CD4-positive, alpha-beta memory T cell (primary cell): ENCODE data around the gene ITIH1. TPM values are rescaled to one million over a fixed set of nuclear protein-coding genes. Genes with fewer than 3 reads are reported as not detected.

Experiments
- CTCF ChIA-PET: fragments of 350-600 bp; sonication (Branson Sonifier 250); formaldehyde crosslinking; loops from one replicate; lab custom pipeline; 2021; ENCODE audit warnings: inconsistent platforms; ENCODE audit not compliant: partially characterized antibody; lab: Charles Lee
- POLR2A ChIA-PET: fragments of 350-600 bp; sonication (Branson Sonifier 250); formaldehyde crosslinking; loops from one replicate; lab custom pipeline; 2021; ENCODE audit not compliant: partially characterized antibody; lab: Charles Lee
- DNase-seq, 5 donors: peaks; one replicate each; pipeline versions ENCODE4 v3.0.0 to v3.0.0-alpha.2; 2020 to 2022; ENCODE audit warnings: mixed read lengths in 1 of 5
- H3K27ac ChIP-seq: one replicate; pipeline ENCODE4 v1.7.0; 2013; ENCODE audit warnings: low read depth, low read length
- H3K27me3 ChIP-seq: 2 replicates; pipeline ENCODE4 v1.7.0; 2013; ENCODE audit warnings: mild to moderate bottlenecking, low read length, moderate library complexity; ENCODE audit not compliant: insufficient read depth
- H3K36me3 ChIP-seq: 2 replicates; pipeline ENCODE4 v1.7.0; 2013; ENCODE audit warnings: mild to moderate bottlenecking, low read length, moderate library complexity; ENCODE audit not compliant: insufficient read depth
- H3K4me1 ChIP-seq: 2 replicates; pipeline ENCODE4 v1.7.0; 2013; ENCODE audit warnings: mild to moderate bottlenecking, low read length, moderate library complexity; ENCODE audit not compliant: insufficient read depth
- H3K4me3 ChIP-seq, 2 donors: one replicate each; pipeline ENCODE4 v1.7.0; 2013; ENCODE audit warnings: low read length in 2 of 2, mild to moderate bottlenecking in 1 of 2
- H3K9me3 ChIP-seq, 2 donors: one replicate each; pipeline ENCODE4 v1.7.0; 2013; ENCODE audit warnings: low read length in 2 of 2, control low read depth in 1 of 2; ENCODE audit not compliant: control insufficient read depth in 1 of 2
- H3K27ac Mint-ChIP-seq, 7 donors: one replicate each; pipeline ENCODE4 v1.8.0; 2020 to 2021; ENCODE audit warnings: mixed read lengths in 7 of 7, mild to moderate bottlenecking in 6 of 7, inconsistent platforms in 3 of 7, moderate library complexity in 3 of 7
- H3K27me3 Mint-ChIP-seq, 2 donors: one replicate each; pipeline ENCODE4 v1.8.0; 2020 to 2021; ENCODE audit warnings: mixed read lengths in 2 of 2
- H3K36me3 Mint-ChIP-seq, 2 donors: one replicate each; pipeline ENCODE4 v1.8.0; 2020 to 2021; ENCODE audit warnings: mixed read lengths in 2 of 2, inconsistent platforms in 1 of 2, mild to moderate bottlenecking in 1 of 2
- H3K4me1 Mint-ChIP-seq, 4 donors: one replicate each; pipeline ENCODE4 v1.8.0; 2020 to 2021; ENCODE audit warnings: mixed read lengths in 4 of 4, mild to moderate bottlenecking in 1 of 4
- H3K4me3 Mint-ChIP-seq, 8 donors: one replicate each; pipeline ENCODE4 v1.8.0; 2020 to 2021; ENCODE audit warnings: mixed read lengths in 8 of 8, mild to moderate bottlenecking in 7 of 8, moderate library complexity in 6 of 8, inconsistent platforms in 3 of 8
- H3K9me3 Mint-ChIP-seq, 8 donors: one replicate each; pipeline ENCODE4 v1.8.0; 2020 to 2021; ENCODE audit warnings: mixed read lengths in 8 of 8, mild to moderate bottlenecking in 5 of 8, inconsistent platforms in 3 of 8, moderate library complexity in 1 of 8
- intact Hi-C: fragments of 100-400 bp; cut with micrococcal nuclease; formaldehyde crosslinking; loops from one replicate; pipeline ENCODE4 v1.15.1; 2023
- polyA plus RNA-seq, 2 donors: library from polyadenylated mRNA; unstranded; fragments of 300-500 nt; fragmentation: Illumina TruSeq; gene quantifications; one replicate each; pipeline ENCODE4 v1.2.3, GENCODE V29; 2021
- total RNA-seq, 2 experiments: library from RNA; stranded (reverse); gene quantifications; one replicate each; pipeline ENCODE4 v1.2.3, GENCODE V29; 2021

ITIH1 gene
- total and polyA plus RNA-seq, 4 experiments from 2014 or later: not detected

GRCh38 chr3:52834871-52835501 is 57.6 kb downstream of the ITIH1 start, which contains the start of gene MUSTN1:
MUSTN1 (minus strand) TSS chr3:52835019; CDS start chr3:52834948, 71 bp downstream.
- Mint-ChIP-seq H3K36me3 (peaks cover 8 to 14% of the 10 kb centered on the region in 2 donors), H3K4me3 (no peak within 1 kb of the TSS), H3K27me3 (no peaks in the 10 kb centered on the region), H3K9me3 (no peaks in the 10 kb centered on the region), H3K4me1 (peaks cover 19 to 27% (median 23%) of the 10 kb centered on the region in 4 donors), H3K27ac (no peak within 1 kb of the TSS)
- peaks cover 23% of the 10 kb centered on the region for H3K4me1 ChIP-seq
- no peak within 1 kb of the TSS for H3K27ac ChIP-seq
- DNase-seq: no peak
- H3K4me3 ChIP-seq: no peak within 1 kb of the TSS
- intact Hi-C loops: no loop called here
- ChIA-PET POLR2A (no interaction called here), CTCF (interaction anchor here (1.0 to 1.1 kb wide), 2 partner anchors 11 to 13 kb away, joined by 3 read pairs; no protein-coding TSS in a partner anchor)
- H3K9me3 ChIP-seq: no peaks in the 10 kb centered on the region
- no peaks in the 10 kb centered on the region for H3K27me3 ChIP-seq
- peaks cover 3% of the 10 kb centered on the region for H3K36me3 ChIP-seq

GRCh38 chr3:52835766-52836470 is 58.5 kb downstream of the ITIH1 start:
- H3K36me3 Mint-ChIP-seq: peaks cover 14 to 22% of the 10 kb centered on the region in 2 donors
- Histone ChIP-seq H3K9me3 (no peaks in the 10 kb centered on the region), H3K4me1 (peaks cover 23% of the 10 kb centered on the region), H3K4me3 (no peak overlapping the region), H3K36me3 (peaks cover 4% of the 10 kb centered on the region), H3K27ac (no peak overlapping the region), H3K27me3 (no peaks in the 10 kb centered on the region)
- no peak for DNase-seq
- ChIA-PET CTCF (interaction anchor here (0.8 to 1.1 kb wide), 2 partner anchors 12 to 15 kb away, joined by 3 read pairs; no protein-coding TSS in a partner anchor), POLR2A (no interaction called here)
- no peak overlapping the region for H3K27ac Mint-ChIP-seq
- H3K4me3 Mint-ChIP-seq: no peak overlapping the region
- peaks cover 20 to 34% (median 23%) of the 10 kb centered on the region in 4 donors for H3K4me1 Mint-ChIP-seq
- H3K27me3 Mint-ChIP-seq: no peaks in the 10 kb centered on the region
- intact Hi-C loops: no loop called here
- H3K9me3 Mint-ChIP-seq: no peaks in the 10 kb centered on the region

GRCh38 chr3:52836471-52836845 is 59.1 kb downstream of the ITIH1 start:
- peaks cover 20 to 28% of the 10 kb centered on the region in 2 donors for H3K36me3 Mint-ChIP-seq
- H3K9me3 Mint-ChIP-seq: no peaks in the 10 kb centered on the region
- peaks cover 23% of the 10 kb centered on the region for H3K4me1 ChIP-seq
- H3K4me1 Mint-ChIP-seq: peaks cover 20 to 34% (median 24%) of the 10 kb centered on the region in 4 donors
- intact Hi-C loops: no loop called here
- POLR2A ChIA-PET: no interaction called here
- H3K27me3 ChIP-seq: no peaks in the 10 kb centered on the region
- H3K9me3 ChIP-seq: no peaks in the 10 kb centered on the region
- H3K27me3 Mint-ChIP-seq: no peaks in the 10 kb centered on the region
- H3K4me3 Mint-ChIP-seq: no peak overlapping the region
- H3K27ac Mint-ChIP-seq: no peak overlapping the region
- DNase-seq: no peak
- no peak overlapping the region for H3K27ac ChIP-seq
- CTCF ChIA-PET: interaction anchor here (0.8 kb wide), 1 partner anchor 14 kb away, joined by 3 read pairs; no protein-coding TSS in a partner anchor
- H3K4me3 ChIP-seq: no peak overlapping the region
- peaks cover 9% of the 10 kb centered on the region for H3K36me3 ChIP-seq

GRCh38 chr3:52836986-52837385 is 59.6 kb downstream of the ITIH1 start:
- intact Hi-C loops: no loop called here
- peaks cover 14% of the 10 kb centered on the region for H3K36me3 ChIP-seq
- H3K27me3 ChIP-seq: no peaks in the 10 kb centered on the region
- H3K9me3 Mint-ChIP-seq: no peaks in the 10 kb centered on the region
- no peaks in the 10 kb centered on the region for H3K9me3 ChIP-seq
- peak overlapping the region in 1 of 7 donors; percentile 49 for H3K27ac Mint-ChIP-seq
- POLR2A ChIA-PET: no interaction called here
- no peak overlapping the region for H3K4me3 ChIP-seq
- H3K27me3 Mint-ChIP-seq: no peaks in the 10 kb centered on the region
- no peak for DNase-seq
- no peak overlapping the region for H3K27ac ChIP-seq
- H3K4me1 ChIP-seq: peaks cover 23% of the 10 kb centered on the region
- H3K36me3 Mint-ChIP-seq: peaks cover 25 to 33% of the 10 kb centered on the region in 2 donors
- H3K4me1 Mint-ChIP-seq: peaks cover 21 to 34% (median 25%) of the 10 kb centered on the region in 4 donors
- CTCF ChIA-PET: interaction anchor here (0.6 to 0.8 kb wide), 2 partner anchors 13 to 658 kb away, joined by 3 read pairs; no protein-coding TSS in a partner anchor
- no peak overlapping the region for H3K4me3 Mint-ChIP-seq

- ChIA-PET POLR2A (no interaction called here), CTCF (interaction anchor here (0.6 to 1.6 kb wide), 5 partner anchors 10 to 81 kb away, joined by 3 to 5 read pairs (median 3); no protein-coding TSS in a partner anchor)
- H3K27me3 ChIP-seq: no peaks in the 10 kb centered on the region
- H3K4me1 ChIP-seq: peaks cover 23% of the 10 kb centered on the region
- peak in 2 of 5 donors; percentile 6 to 33 for DNase-seq
- peak overlapping the region in 3 of 8 donors; percentile 30 to 59 (median 41) for H3K4me3 Mint-ChIP-seq
- intact Hi-C loops: no loop called here
- no peak overlapping the region for H3K4me3 ChIP-seq
- H3K9me3 Mint-ChIP-seq: no peaks in the 10 kb centered on the region
- peaks cover 34 to 40% of the 10 kb centered on the region in 2 donors for H3K36me3 Mint-ChIP-seq
- H3K36me3 ChIP-seq: peaks cover 26% of the 10 kb centered on the region
- H3K4me1 Mint-ChIP-seq: peaks cover 21 to 34% (median 25%) of the 10 kb centered on the region in 4 donors
- H3K27ac ChIP-seq: no peak overlapping the region
- H3K27ac Mint-ChIP-seq: peak overlapping the region in 4 of 7 donors; percentile 8 to 59 (median 38)
- no peaks in the 10 kb centered on the region for H3K9me3 ChIP-seq
- H3K27me3 Mint-ChIP-seq: no peaks in the 10 kb centered on the region
Measured at GRCh38 chr3:52838561-52839267, 61.3 kb downstream of the ITIH1 start.

- CTCF ChIA-PET: interaction anchor here (1.6 kb wide), 1 partner anchor 54 kb away, joined by 4 read pairs; no protein-coding TSS in a partner anchor
- peaks cover 21 to 34% (median 25%) of the 10 kb centered on the region in 4 donors for H3K4me1 Mint-ChIP-seq
- DNase-seq: no peak
- Histone ChIP-seq H3K4me3 (no peak overlapping the region), H3K27ac (no peak overlapping the region), H3K27me3 (no peaks in the 10 kb centered on the region), H3K4me1 (peaks cover 23% of the 10 kb centered on the region), H3K9me3 (no peaks in the 10 kb centered on the region), H3K36me3 (peaks cover 31% of the 10 kb centered on the region)
- no peaks in the 10 kb centered on the region for H3K27me3 Mint-ChIP-seq
- intact Hi-C loops: no loop called here
- peak overlapping the region in 1 of 8 donors; percentile 41 for H3K4me3 Mint-ChIP-seq
- H3K27ac Mint-ChIP-seq: peak overlapping the region in 2 of 7 donors; percentile 57 to 64
- POLR2A ChIA-PET: no interaction called here
- H3K36me3 Mint-ChIP-seq: peaks cover 35 to 41% of the 10 kb centered on the region in 2 donors
- H3K9me3 Mint-ChIP-seq: no peaks in the 10 kb centered on the region
Measured at GRCh38 chr3:52839268-52839575, 61.8 kb downstream of the ITIH1 start.
